SK-N-SH (cell line): ENCODE measurements around the gene CCDC93. TPM values are rescaled to one million over a fixed set of nuclear protein-coding genes. Genes with fewer than 3 reads are reported as not detected.

Experiments used
- polyA plus RNA-seq, 3 experiments: library from polyadenylated mRNA; depleted of rRNA; stranded (reverse); fragments of >200 nt; gene quantifications; 2 replicates each; pipeline ENCODE4 v1.2.3, GENCODE V29; 2012
- small RNA-seq, 7 experiments: library from RNA; depleted of rRNA; stranded (forward); fragments of <200 nt; gene quantifications; one replicate each; pipeline ENCODE3, GENCODE V24; 2012

Gene CCDC93
- polyA plus RNA-seq, 1 of the 3 experiments (the other 2 are of a cell fraction), result 11.7 TPM

Small RNA genes lying within 50 kb of the gene (small RNA-seq; reads per million reads assigned to genes)
- 0 reads per million in 7 experiments for gene RN7SL111P

Other genes starting within 250 kb of the CCDC93 start
- gene DDX18, start 199.4 kb downstream of the CCDC93 start, polyA plus RNA-seq (2012; rRNA removed), result 24.1 and 40.6 TPM in 2 replicates
- 8.7 and 15.0 TPM in 2 replicates for gene INSIG2, start 74.4 kb upstream of the CCDC93 start, polyA plus RNA-seq (2012; rRNA removed)